Hindlimb muscle (tissue), 1 donor: ENCODE data around the gene CCDC169. TPM values are rescaled to one million over a fixed set of nuclear protein-coding genes. Genes with fewer than 3 reads are reported as not detected.

ENCODE experiments used
- DNase-seq: peaks from one replicate; pipeline ENCODE4 v3.0.0-alpha.2; 2013
- polyA plus RNA-seq: library from polyadenylated mRNA; unstranded; fragments of 120-200 nt; gene quantifications from one replicate; pipeline ENCODE4 v1.2.1, GENCODE V29; 2013; ENCODE audit not compliant: insufficient read length

CCDC169 gene
- polyA plus RNA-seq, 1 donor: 4.4 TPM

DNA sequence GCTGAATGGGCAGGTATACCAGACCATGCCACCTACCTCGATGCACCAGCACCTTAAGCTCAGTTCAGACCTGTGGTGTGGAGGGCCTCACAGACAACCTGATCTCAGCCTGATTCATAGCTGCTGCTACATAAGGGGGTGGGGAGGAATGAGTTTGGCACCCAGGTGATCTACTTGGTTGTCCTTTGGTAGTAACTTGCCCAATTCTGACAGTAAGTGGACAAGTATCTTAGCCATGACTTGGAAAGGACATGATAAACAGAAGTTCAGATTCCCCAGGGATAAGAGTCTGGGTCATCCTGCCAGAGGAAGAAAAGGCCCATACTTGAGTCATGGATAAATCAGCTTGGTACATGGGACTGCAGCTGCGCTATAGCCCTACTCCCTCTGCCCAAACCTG lies 54.9 kb downstream of the CCDC169 start:
- DNase-seq: no peak

DNA sequence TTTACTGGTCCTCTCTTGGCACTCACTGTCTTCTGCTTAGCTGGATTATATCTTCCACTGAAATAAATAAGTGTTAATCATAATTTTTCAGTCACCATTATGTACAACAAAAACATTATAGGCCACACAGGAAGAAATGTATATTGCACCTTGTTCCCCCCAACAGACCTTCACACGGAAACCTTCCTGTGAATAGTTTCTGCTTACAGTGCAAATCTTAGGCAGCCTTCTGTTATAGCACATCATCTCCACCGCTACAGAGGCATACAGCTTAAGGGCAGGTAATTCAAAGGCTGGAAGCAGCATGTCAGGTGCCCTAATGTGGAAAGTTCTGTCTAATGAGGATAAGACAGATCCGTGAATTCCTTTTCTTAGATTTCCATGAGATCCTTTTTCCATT lies 66.4 kb downstream of the CCDC169 start:
- DNase-seq: no peak

DNA sequence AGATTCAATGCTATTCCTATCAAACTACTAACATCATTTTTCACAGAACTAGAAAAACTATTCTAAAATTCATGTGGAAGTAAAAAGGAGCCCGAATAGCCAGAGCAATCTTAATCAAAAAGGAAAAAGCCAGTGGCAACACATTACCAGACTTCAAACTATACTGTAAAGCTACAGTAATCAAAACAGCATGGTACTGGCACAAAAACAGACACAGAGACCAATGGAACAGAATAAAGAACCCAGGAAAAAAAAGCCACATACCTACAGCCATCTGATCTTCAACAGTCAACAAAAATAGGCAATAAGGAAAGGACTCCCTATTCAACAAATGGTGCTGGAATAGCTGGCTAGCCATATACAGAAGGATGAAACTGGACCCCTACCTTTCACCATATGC lies 72.9 kb downstream of the CCDC169 start:
- no peak for DNase-seq

DNA sequence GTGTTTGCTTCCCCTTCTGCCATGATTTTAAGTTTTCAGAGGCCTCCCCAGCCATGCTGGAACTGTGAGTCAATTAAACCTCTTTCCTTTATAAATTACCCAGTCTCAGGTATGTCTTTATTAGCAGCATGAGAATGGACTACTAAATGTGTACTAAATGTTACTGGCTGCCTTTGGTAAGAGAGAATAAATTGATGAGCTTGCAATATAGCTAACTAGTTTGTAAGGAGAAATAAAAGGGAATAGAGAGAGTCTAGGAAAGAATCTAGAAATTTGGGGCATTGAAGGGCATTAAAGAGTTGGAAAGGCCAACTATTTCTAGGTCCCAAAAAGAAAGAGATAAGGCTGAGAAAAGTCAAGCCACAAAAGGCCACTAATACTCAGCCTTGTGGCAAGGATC lies 77.7 kb downstream of the CCDC169 start:
- no peak for DNase-seq

DNA sequence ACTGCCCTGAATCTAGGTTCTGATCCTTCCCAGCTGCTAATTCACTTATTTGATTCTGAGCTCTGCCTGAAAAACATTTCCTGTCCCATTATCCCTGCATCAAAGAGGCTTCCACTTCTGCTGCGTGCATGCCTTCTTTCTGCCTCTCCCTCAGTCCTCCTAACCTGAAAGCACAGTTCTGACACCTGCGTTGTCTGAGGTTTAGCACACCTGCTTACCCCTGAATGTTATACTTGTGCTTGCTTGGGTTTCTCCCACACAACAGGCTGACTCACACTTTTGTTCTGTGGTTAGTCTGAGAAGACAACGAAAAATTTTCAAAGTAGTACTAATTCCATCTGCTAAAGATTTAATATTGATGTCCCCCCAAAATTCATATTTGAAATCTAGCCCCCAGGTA lies 80.2 kb downstream of the CCDC169 start:
- no peak for DNase-seq

DNA sequence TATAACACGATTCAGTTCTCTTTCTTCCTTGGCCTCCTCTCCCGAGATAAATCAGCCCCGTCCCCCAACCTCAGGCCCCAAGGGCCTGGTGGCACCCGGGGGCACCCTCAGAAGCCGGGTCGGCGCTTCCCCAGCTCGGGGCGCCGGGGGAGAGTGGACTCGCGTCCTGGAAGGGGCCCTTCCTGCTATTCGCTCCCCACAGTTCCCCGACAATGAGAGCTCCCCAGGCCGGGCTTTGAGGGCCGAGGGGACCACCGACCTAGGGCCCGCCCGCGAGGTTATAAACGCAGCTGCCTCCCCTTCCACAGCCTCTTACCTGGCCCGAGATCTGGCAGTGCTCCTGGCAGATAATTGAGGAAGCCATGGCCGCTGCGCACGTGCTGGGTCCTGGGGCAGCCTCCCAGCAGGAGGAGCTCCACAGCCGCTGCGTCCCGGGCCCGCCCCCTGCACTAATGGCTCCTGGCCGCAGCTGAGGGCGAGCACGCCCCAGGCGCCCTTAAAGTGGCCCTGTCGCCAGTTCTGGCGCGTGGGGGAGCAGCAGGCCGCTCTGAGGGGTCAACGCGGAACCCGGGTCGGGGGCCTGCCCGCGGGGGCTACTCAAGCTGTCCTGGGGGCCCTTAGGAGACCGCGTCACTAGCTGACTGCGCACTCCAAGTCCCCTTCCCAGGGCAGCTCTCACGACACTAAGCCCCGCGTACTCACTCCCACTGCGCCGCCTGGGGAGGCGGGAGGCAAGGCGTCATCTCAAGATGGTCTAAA lies 83.3 kb downstream of the CCDC169 start, which contains the start of gene SOHLH2:
TSS of gene SOHLH2 (minus strand) at position 394 of the 759 bp plus-strand sequence. CDS start at position 364, 30 bp downstream.
- no peak for DNase-seq

DNA sequence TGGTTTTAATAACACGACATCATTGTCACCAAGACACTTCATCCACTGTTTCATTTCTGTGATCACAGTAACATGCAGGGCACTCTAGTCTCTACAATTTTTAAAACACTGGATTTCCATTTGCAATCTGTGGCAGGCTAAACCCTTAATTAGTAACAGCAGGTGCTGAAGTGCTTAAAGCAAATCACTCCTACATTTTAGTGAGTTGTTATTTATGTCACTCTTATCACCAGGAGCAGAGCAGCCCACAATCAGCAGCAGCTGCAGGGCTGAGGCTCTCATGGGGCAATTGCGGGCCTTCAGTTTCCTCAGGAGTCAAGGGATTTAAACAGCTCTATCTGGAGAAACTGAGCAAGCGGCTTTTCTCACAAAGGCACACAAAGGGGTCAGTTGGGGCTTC lies 84.8 kb downstream of the CCDC169 start:
- DNase-seq: no peak

DNA sequence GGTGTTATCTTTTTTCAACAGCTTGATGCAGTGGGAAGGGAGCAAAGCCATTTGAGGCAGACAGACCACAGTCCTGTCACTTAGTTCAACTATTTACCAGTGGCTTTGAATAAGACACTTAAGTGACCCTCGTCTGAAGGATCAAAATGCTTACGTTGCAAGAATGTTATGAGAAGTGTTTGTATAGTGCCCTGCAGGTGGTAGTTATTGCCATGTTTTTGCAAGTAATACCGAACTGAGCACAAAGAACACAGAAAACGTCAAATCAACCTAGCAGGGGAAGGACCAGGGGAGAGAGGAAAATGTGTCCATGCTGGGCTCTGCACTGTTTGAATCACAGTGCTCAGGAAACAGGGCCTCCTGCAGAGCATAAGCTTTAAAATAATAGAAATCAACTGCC lies 86.0 kb downstream of the CCDC169 start:
- DNase-seq: no peak

DNA sequence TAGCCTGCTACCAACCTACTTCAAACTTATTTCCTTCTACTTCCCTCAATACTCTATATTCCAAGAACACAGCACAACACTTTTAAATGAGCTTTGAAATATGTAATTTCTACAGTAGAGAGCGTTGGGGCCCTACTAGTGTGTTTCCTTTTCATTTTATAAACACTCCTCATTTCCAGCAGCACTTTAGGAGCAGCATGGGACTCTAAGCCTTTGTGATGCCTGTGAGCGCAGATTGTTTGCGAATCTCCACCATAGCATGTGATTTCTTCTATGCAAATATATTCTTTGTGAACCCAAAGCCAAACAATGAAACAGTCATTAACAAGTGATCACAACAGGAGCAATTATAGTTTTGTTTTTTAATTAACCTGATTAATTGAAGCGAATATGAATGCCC lies 86.9 kb downstream of the CCDC169 start:
- DNase-seq: no peak

DNA sequence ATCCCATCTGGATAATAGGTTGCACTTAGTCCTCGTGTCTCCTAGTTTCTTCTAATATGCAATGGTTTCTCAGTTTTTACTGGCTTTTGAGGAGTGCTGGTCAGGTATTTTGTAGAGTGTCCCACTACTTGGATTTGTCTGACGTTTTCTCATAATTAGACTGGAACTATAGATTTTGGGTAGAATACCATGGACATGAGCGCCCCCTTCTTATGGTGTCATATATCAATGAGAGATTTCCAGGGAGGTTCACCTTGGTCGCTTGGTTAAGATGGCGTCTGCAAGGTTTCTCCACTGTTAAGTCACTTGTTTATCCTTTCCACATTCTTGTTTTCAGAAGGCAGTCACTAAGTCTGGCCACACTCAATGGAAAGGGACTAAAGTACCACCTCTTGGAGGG lies 89.9 kb downstream of the CCDC169 start:
- no peak for DNase-seq

DNA sequence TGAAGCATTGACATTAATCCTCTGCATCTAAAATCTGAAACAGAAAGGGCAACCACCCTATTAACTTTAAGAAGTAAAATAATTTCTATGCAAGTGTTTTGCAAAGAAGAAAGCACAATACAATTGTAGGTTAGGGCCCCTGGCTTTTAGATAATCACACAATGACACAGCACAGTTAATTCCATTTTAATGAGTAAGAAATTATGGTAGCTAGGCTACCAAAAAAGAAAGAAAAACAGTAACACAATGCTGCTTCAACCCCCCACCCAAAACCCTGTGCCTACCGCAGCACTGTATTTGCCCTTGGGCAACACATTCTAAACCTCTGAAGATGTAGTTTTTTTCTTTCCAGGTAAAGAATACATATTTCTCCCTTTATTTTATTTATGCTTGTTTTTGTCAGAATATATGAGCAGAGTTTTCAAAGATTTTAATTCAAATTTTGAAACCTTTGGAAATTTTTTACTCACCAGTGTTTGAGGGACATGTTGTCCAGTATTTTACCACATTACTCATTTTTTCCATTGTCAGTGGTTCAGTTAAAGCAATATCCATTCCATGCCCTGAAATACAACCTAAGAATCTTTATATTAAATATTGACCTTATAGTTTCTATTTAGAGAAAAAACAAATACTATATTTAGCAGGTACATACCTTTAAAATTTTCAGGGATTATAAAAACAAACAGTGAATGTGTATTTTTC lies 104.3 kb downstream of the CCDC169 start:
- DNase-seq: no peak

DNA sequence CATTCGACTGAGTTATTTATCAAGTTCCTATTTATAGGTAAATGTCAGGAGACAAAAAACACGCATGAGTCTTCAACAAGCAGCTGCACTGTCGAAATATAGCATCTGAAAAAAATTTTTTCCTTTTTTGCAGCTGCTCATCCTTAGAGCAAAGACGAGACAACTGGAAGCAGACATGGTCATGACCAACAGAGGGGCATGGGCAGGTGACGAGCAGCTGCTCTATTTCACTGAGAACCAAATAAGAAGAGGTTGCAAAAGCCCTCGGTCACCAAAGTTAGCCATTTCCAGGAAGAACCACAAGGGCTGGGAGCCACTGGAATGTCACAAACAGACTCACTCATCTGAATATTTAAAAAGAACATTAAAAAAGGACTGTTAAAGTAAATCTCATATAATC lies 105.4 kb downstream of the CCDC169 start:
- no peak for DNase-seq

DNA sequence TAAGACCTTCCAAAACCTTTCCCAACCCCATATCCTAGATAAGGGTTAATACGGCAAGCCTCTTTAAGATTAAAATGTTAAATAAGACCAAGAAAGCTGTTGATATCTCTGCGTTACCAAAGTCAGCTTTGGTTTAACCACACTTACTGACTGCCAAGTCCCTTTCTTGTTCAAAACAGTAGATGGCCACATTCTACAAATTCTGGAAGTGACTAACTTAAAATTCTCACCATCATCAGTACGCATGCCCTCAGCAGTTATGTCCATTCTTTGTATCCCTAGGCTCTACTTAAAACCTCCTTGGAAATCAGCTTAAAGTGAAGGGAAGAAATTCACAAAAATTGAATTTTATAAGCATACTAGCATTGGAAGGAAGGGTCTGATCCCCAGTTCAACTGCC lies 106.8 kb downstream of the CCDC169 start:
- DNase-seq: no peak

DNA sequence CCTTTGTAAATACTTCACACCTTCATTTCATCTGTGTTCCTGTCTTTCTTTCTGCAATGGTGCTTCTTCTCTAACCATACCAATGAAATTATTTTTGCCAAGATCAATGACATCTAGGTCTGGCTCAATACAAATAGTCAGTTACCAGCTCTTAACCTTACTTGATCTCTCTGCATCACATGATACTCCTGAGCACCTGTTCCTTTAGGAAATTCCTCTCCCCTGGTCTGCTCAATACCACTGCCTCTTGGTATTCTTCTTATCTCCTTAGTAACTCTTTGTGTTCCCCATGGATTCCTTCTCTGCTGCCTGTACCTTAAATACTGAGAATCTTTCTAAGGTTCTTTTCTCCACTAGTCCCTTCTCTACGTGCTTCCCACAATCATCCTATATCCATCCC lies 109.2 kb downstream of the CCDC169 start:
- no peak for DNase-seq

DNA sequence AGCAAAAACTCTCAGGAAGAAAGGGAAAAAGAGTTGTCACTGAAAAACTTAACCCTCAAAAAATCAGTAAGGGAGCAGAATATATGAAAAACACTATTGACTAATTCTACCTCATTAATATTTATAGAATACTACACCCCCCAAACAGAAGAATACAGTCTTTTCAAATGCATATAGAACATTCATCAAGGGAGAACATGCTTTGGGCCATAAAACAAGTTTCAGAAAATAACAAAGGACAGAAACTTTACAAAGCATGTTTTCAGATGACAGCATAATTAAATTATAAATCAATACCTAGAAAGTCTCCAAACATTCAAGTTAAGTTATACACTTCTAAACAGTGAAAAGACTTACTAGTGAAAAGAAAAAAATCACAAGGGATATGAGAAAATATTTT lies 113.7 kb downstream of the CCDC169 start:
- DNase-seq: no peak

Other genes starting within 250 kb of the CCDC169 start
- 114 TPM for gene DCLK1, start 166.4 kb downstream of the CCDC169 start, polyA plus RNA-seq
- gene SOHLH2, start 83.3 kb downstream of the CCDC169 start, polyA plus RNA-seq: 4.0 TPM
- gene SPART, start 48.6 kb upstream of the CCDC169 start, polyA plus RNA-seq: 55.0 TPM
- gene CCNA1, start 134.7 kb upstream of the CCDC169 start, polyA plus RNA-seq: 0.45 TPM